Esophagus muscularis mucosa (tissue), 4 donors: ENCODE measurements around the gene PKLR. TPM values are rescaled to one million over a fixed set of nuclear protein-coding genes. Genes with fewer than 3 reads are reported as not detected.

Experiments used
- DNase-seq: peaks from one replicate; pipeline ENCODE4 v3.0.0-alpha.2; 2017; ENCODE audit errors: extremely low spot score
- H3K27ac ChIP-seq, 4 donors: fragments of 200-600 bp; sonication (generic); replicated peaks in 1 of 4; 1 replicate in 3 of 4; 2 replicates in 1 of 4; pipeline ENCODE4 v1.5.1; 2016 to 2019; ENCODE audit warnings: mild to moderate bottlenecking in 1 of 4
- H3K27me3 ChIP-seq, 4 donors: fragments of 200-600 bp; sonication (generic); one replicate each; pipeline versions ENCODE4 v1.5.1 to v1.6.0; 2016 to 2019
- H3K36me3 ChIP-seq, 4 donors: fragments of 200-600 bp; sonication (generic); one replicate each; pipeline ENCODE4 v1.5.1; 2016 to 2019
- H3K4me1 ChIP-seq, 4 donors: fragments of 200-600 bp; sonication (generic); one replicate each; pipeline ENCODE4 v1.5.1; 2016 to 2019
- H3K4me3 ChIP-seq, 4 donors: fragments of 200-600 bp; sonication (generic); 1 replicate in 2 of 4; 2 replicates in 2 of 4; pipeline ENCODE4 v1.5.1; 2016 to 2019; ENCODE audit warnings: mild to moderate bottlenecking in 4 of 4, moderate library complexity in 1 of 4
- H3K9me3 ChIP-seq, 4 donors: fragments of 200-600 bp; sonication (generic); 1 replicate in 3 of 4; 2 replicates in 1 of 4; pipeline ENCODE4 v1.5.1; 2016 to 2019
- CTCF ChIP-seq, 3 experiments: fragments of 200-600 bp in 2 of 3; fragments of 450-650 bp in 1 of 3; sonication (generic) in 2 of 3; IDR thresholded peaks; one replicate each; pipeline ENCODE4 v1.5.1; 2017 to 2019; ENCODE audit warnings: antibody characterized with exemption in 3 of 3, mild to moderate bottlenecking in 2 of 3, moderate library complexity in 1 of 3
- EP300 ChIP-seq: sonication (generic); formaldehyde crosslinking; IDR thresholded peaks from one replicate; pipeline ENCODE4 v1.6.1; 2017; ENCODE audit warnings: antibody characterized with exemption
- POLR2A ChIP-seq: fragments of 450-650 bp; IDR thresholded peaks from one replicate; pipeline ENCODE4 v1.6.1; 2017; ENCODE audit warnings: antibody characterized with exemption, moderate library complexity, mild to moderate bottlenecking, low read depth
- POLR2AphosphoS5 ChIP-seq, 2 donors: sonication (generic); formaldehyde crosslinking; IDR thresholded peaks; one replicate each; pipeline ENCODE4 v1.6.1; 2017; ENCODE audit warnings: antibody characterized with exemption in 2 of 2
- WGBS: methylation state at CpG from one replicate; pipeline ENCODE4 v1.1.5; 2018; 5-methylcytosine and 5-hydroxymethylcytosine counted together
- intact Hi-C: fragments of 100-400 bp; cut with DNase I; formaldehyde crosslinking; loops from one replicate; pipeline ENCODE4 v1.15.1; 2023
- total RNA-seq, 4 donors: library from RNA; depleted of rRNA; stranded (reverse); fragments of >200 nt; gene quantifications; one replicate each; pipeline versions ENCODE4 v1.1.0 to v1.2.1, GENCODE V29; 2016

The PKLR gene
- total RNA-seq, 4 donors from 2014 or later: not detected

GRCh38 chr1:155324037-155324716 is 22.9 kb upstream of the PKLR start:
- 2% methylated on average over 24 of the region's 44 CpGs for WGBS
- Histone ChIP-seq H3K4me3 (peak overlapping the region; percentile 68 to 94 (median 84)), H3K27me3 (no peaks in the 10 kb centered on the region), H3K27ac (peak overlapping the region; percentile 99), H3K4me1 (peaks cover 28 to 74% (median 59%) of the 10 kb centered on the region in 4 donors), H3K9me3 (no peaks in the 10 kb centered on the region), H3K36me3 (peaks cover 3 to 38% (median 19%) of the 10 kb centered on the region in 4 donors)
- peak; percentile 89 to 95 for TF ChIP-seq POLR2AphosphoS5 (IDR thresholded peaks at IDR 0.05)
- TF ChIP-seq POLR2A: peak; percentile 82
- peak in 1 of 3 experiments; percentile 25 for TF ChIP-seq CTCF (IDR thresholded peaks at IDR 0.05)
- TF ChIP-seq EP300: no peak
- intact Hi-C loops: loop anchor here (2.0 kb wide), 1 partner anchor 73 kb away; no protein-coding TSS in a partner anchor
- peak; percentile 99 for DNase-seq

GRCh38 chr1:155323729-155324036 is 22.4 kb upstream of the PKLR start:
- WGBS: 0% methylated on average over 4 of the region's 29 CpGs
- Histone ChIP-seq H3K36me3 (peaks cover 0 to 38% (median 18%) of the 10 kb centered on the region in 4 donors), H3K27ac (peak overlapping the region; percentile 99), H3K4me3 (peak overlapping the region; percentile 68 to 94 (median 84)), H3K27me3 (no peaks in the 10 kb centered on the region), H3K9me3 (no peaks in the 10 kb centered on the region), H3K4me1 (peaks cover 28 to 70% (median 57%) of the 10 kb centered on the region in 4 donors)
- intact Hi-C loops: loop anchor here (2.0 kb wide), 1 partner anchor 73 kb away; no protein-coding TSS in a partner anchor
- TF ChIP-seq POLR2AphosphoS5 (IDR thresholded peaks at IDR 0.05) (no peak), CTCF (IDR thresholded peaks at IDR 0.05) (no peak), POLR2A (no peak), EP300 (no peak)
- peak; percentile 97 for DNase-seq

- intact Hi-C loops: no loop called here
- H3K9me3 ChIP-seq: no peaks in the 10 kb centered on the region
- peak overlapping the region; percentile 68 to 94 (median 84) for H3K4me3 ChIP-seq
- TF ChIP-seq POLR2AphosphoS5 (IDR thresholded peaks at IDR 0.05) (peak; percentile 77 to 83), EP300 (no peak), POLR2A (peak; percentile 5), CTCF (IDR thresholded peaks at IDR 0.05) (peak; percentile 97 to 98 (median 98))
- peaks cover 0 to 38% (median 19%) of the 10 kb centered on the region in 4 donors for H3K36me3 ChIP-seq
- DNase-seq: peak; percentile 97
- peaks cover 28 to 65% (median 55%) of the 10 kb centered on the region in 4 donors for H3K4me1 ChIP-seq
- WGBS: 0% methylated on average over 9 of the region's 58 CpGs
- H3K27ac ChIP-seq: peak overlapping the region; percentile 99
- H3K27me3 ChIP-seq: no peaks in the 10 kb centered on the region
Observed at GRCh38 chr1:155322953-155323728, 21.9 kb upstream of the PKLR start.

- peaks cover 28 to 59% (median 55%) of the 10 kb centered on the region in 4 donors for H3K4me1 ChIP-seq
- DNase-seq: no peak
- peaks cover 0 to 38% (median 20%) of the 10 kb centered on the region in 4 donors for H3K36me3 ChIP-seq
- peak overlapping the region; percentile 99 for H3K27ac ChIP-seq
- H3K9me3 ChIP-seq: no peaks in the 10 kb centered on the region
- H3K27me3 ChIP-seq: no peaks in the 10 kb centered on the region
- intact Hi-C loops: no loop called here
- TF ChIP-seq POLR2A (no peak), POLR2AphosphoS5 (IDR thresholded peaks at IDR 0.05) (no peak), CTCF (IDR thresholded peaks at IDR 0.05) (no peak), EP300 (no peak)
- H3K4me3 ChIP-seq: peak overlapping the region; percentile 68 to 94 (median 84)
- 0% methylated on average over 14 of the region's 28 CpGs for WGBS
Observed at GRCh38 chr1:155322571-155322952, 21.3 kb upstream of the PKLR start.
